Cardiac septum (tissue), 1 donor: ENCODE measurements around the gene RABAC1. TPM values are rescaled to one million over a fixed set of nuclear protein-coding genes. Genes with fewer than 3 reads are reported as not detected.
"Not testable (repeated sequence)": the region's sequence is repeated elsewhere in the genome, so short reads cannot be mapped to it uniquely, and the experiment has no call there.

Experiments used
- DNase-seq: peaks from one replicate; pipeline ENCODE4 v3.0.0-alpha.2; 2020; ENCODE audit warnings: low spot score
- intact Hi-C: fragments of 100-400 bp; cut with DNase I; formaldehyde crosslinking; loops from one replicate; pipeline ENCODE4 v1.14.0; 2022
- total RNA-seq: library from RNA; stranded (reverse); fragmentation: NEBNext Ultra II Directional; extraction: Animal tissue kit (Norgen Biotek cat#: 25700); gene quantifications from one replicate; pipeline ENCODE4 v1.2.1, GENCODE V29; 2021
- donor health status: DM: no; HTN: no; CAD: no.

The RABAC1 gene
- total RNA-seq, 1 donor from 2014 or later: 92.0 TPM

DNA sequence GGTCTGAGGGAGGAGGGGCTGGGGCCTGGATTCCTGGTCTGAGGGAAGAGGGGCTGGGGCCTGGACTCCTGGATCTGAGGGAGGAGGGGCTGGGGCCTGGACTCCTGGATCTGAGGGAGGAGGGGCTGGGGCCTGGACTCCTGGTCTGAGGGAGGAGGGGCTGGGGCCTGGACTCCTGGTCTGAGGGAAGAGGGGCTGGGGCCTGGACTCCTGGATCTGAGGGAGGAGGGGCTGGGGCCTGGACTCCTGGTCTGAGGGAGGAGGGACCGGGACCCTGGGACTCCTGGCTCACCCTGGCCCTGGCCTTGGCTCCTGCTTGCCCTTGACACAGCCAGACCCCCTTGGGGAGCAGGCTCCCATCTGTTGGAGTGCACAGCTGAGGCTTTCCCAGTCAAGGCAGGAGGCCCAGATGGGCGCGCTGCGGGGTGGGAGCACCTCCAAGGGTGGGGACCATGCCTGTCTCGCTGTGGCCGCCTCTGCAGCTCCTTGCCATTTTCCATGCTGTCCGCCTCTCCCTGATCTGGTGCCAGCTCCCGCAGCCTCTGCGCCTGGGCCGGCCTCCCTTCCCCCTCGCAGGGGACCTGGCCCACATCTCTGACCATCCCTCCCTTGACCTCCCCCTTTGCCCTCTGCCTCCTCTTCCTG lies 32.9 kb upstream of the RABAC1 start:
- intact Hi-C loops: loop anchor here (2.0 kb wide), 1 partner anchor 33 kb away; no protein-coding TSS in a partner anchor
- DNase-seq: not testable (repeated sequence)

DNA sequence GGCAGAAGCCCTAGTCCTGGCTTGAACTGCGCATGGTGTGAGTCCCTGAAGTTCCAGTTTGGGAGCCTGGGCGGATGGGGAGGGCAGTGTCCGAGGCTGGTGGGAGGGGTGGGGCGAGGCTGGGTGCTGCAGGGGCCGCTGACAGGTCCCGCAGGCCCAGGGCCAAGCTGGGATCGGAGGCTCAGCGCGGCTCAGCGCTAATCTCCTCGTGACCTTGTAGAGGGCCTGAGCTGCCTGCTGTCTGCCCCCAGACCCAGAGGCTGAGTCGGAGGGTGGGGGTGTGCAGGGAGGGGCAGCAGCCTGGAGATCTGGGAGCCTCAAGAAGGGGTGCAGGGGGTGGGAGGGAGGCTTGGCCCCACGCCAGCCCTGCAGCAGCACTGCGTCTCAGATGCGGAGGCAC lies 31.9 kb upstream of the RABAC1 start:
- intact Hi-C loops: no loop called here
- no peak for DNase-seq

DNA sequence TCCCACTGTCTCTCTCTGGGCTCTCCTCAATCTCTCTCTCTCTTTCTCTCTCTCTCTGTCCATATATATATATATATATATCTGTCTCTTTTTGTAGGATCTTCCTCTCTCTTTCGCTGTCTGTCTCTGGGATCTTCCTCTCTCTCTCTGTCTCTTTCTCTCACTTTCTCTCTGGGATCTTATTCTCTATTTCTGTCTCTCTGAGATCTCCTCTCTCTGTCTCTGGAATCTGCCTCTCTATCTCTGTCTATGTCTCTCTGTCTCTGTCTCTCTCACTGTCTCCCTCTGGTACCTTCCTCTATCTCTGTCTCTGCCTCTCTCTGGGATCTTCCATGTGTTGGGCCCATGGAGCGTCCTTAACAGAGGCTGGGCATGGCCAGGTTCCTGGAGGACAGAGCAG lies 31.5 kb upstream of the RABAC1 start:
- intact Hi-C loops: no loop called here
- DNase-seq: no peak

DNA sequence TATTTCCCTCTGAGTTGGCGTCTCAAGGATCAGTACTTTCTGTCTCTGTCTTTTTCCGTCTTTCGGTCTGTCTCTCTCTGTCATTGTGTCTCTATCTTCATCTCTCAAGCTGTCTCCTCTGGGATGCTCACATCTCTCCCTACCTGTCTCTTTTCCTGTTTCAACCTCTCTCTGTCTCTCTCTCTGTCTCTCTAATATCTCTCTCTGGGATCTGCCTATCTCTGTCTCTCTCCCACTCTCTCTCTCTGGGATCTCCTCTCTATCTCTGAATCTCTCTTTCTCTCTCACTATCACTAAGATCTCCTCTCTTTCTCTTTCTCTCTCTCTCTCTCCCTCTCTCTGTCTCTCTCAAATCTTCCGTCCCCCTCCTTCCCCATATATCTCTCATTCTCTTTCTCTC lies 30.9 kb upstream of the RABAC1 start:
- intact Hi-C loops: no loop called here
- no peak for DNase-seq

DNA sequence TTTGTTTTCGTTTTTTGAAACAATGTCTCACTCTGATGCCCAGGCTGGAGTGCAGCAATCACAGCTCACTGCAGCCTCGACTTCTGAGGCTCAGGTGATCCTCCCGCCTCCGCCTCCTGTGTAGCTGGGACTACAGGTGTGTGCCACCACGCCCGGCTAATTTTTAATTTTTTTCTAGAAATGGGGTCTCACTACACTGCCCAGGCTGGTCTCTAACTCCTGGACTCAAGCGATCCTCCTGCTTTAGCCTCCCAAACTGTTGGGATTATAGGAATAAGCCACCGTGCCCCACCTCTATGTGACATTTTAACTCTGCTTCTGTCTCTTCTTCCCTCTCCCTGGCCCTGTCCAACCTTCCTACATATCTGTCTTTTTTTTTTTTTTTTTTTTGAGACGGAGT lies 29.8 kb upstream of the RABAC1 start:
- no peak for DNase-seq
- intact Hi-C loops: no loop called here

DNA sequence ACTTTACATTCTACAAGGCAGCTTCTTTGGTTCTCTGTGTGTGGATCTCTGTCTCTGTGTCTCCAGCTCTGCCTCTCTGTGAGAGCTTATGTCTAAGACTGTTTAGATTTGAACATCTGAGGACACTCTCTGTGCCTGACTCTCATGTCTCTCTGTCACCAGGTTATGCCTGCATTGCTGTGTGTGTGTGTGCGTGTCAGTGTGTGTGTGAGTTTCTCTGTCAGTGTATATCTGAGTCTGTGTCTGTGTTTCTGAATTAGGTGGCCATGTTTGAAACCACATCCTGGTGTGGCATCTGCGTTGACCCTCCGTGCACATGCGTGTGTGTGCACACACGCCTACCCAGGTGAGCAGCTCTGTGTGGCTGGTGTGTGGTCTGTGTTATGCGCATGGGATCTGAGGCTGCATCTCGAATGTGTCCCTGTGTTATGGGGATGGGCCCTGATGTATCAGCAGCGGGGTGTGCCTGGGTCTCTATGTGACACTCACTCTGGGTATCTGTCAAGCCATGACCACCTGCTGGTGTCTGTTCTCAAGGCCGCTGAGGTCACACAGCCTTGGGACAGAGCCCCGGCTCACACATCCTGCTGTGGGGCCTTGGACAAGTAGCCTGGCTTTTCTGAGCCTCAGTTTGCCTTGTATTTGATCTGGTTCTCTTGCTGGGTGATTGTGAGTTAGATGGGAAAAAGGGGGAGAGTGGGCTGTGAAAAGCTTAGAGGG lies 28.2 kb upstream of the RABAC1 start:
- DNase-seq: no peak
- intact Hi-C loops: no loop called here

DNA sequence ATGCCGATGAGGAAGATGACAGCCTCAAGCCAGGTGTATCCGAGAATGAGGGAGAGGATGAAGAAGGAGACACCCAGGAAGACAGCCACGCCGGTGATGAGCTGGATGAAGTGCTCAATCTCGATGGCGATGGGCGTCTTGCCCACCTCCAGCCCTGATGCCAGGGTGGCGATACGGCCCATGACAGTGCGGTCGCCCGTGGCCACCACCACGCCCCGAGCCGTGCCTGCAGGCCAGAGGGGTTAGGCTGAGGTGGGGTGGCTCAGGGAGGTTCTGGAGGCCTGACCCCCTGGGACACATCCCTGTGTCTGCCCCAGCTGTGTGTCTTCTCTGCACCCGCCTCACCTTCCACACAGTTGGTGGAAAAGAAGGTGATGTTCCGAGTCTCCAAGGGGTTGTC lies 25.8 kb upstream of the RABAC1 start:
- intact Hi-C loops: no loop called here
- no peak for DNase-seq

DNA sequence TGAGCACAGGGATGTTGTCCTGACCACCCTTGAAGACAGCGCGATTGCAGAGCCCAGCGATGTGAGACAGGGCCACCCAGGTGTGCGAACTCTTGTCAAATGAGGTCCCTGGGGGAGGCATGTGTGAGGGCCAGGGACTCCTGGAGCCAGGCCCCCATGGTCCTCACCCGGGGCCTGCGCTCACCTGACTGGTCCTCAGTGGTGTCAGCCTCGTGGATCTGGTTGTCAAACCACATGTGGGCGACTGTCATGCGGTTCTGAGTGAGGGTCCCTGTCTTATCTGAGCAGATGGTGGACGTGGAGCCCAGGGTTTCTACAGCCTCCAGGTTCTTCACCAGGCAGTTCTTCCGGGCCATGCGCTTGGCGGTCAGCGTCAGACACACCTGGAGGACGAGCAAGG lies 22.6 kb upstream of the RABAC1 start:
- no peak for DNase-seq

DNA sequence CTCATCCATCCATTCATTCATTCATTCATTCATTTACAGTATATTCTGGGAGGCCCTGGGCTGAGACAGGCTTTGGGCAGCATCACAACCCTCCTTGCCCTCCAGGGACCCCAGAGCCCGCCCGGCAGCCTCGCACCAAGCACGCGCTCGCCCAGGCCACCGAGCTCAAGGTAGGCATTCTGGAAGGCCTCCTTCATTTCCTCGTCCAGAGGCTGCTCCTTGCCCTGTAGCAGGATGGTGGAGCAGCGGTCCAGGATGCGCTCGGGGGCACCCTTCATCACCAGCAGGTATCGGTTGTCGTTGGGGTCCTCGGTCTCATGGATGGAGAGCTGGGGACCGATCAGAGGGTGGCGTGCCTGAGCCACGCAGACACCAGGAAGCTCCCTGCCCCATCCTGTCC lies 19.3 kb upstream of the RABAC1 start:
- DNase-seq: no peak
- intact Hi-C loops: no loop called here

More for the DNA sequence above, 22.6 kb upstream of the RABAC1 start:
- intact Hi-C loops: no loop called here

DNA sequence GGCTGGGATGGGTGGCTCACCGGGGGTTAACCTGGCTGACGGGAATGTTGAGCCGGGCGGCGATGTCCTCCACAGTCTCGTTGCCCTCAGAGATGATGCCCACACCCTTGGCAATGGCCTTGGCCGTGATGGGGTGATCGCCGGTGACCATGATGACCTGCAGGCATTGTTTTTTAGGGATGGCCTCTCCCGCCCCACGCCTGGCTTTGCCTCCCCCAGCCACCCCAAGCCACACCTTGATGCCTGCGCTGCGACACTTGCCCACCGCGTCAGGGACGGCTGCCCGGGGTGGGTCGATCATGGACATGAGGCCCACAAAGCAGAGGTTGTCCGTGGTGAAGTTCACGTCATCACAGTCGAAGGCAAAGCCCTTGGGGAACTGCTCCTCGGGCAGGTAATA lies 18.8 kb upstream of the RABAC1 start:
- intact Hi-C loops: no loop called here
- no peak for DNase-seq

DNA sequence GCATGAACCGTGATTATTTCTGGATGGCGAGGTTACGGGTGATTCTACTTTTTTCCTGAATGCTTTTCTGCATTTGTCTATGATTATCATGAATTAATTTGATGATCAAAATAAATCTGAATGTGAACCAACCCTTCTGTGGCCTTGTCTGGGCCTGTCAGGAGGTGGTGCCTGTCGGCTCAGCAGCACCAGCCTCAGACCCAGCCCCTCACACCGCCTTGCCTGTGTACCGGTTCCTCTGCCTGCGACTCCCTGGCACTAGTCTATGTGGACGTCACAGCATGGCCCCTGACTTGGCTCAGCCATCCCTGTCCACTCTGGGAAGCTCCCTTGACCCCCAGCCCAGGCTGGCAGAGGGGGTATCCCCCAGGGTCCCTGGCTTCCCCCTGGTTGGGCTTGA lies 15.5 kb upstream of the RABAC1 start:
- DNase-seq: no peak
- intact Hi-C loops: no loop called here

DNA sequence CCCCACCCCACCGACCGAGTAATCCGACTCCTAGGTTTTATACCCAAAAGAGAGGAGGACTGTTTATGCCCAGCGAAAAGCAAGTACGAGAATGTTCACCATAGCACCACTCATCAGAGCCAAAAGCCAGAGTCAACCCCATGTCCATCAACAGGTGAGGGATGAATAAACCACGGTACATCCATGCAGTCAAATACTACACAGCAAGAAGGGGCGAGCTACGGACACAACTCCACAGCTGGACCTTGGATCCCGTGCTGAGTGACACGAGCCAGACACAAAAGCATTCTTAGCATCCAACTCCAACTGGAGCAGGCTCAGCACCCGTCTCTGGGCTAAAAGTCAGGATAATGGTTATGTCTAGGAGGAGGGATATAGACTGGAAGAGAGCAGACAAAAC lies 12.2 kb upstream of the RABAC1 start:
- intact Hi-C loops: no loop called here

DNA sequence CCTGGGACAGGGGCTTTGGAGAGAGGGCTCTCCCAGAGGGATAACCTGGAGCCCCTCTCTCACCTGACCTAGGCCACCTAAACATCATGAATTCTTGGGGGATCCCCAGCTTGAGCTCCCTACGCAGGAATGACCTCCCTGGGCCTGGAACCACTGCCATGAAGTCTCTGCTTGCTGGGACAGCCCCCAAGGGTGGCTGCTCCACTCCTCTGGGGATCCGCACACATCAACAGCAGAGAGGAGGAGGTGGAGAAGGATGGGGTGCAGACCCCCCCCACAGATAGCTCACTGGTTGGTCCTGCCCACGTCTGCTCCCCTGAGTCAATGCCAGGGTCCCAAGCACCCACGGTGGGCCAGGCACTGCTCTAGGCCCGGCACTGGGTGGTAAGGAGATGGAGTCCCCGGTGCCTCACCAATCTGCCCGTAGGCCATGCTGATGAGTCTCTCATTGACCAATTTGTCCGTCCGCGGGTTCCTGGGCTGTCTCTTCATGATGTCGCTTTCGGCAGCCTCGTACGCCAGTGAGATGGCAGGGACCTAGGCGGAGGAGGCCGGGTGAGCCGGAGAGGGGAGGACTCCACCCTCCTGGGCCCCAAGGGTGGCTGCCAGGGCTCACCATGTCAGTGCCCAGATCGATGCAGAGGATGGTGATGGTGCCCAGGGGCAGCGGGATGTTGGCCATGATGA lies 10.8 kb upstream of the RABAC1 start:
- intact Hi-C loops: no loop called here
- no peak for DNase-seq

More for the DNA sequence above, 12.2 kb upstream of the RABAC1 start:
- no peak for DNase-seq

DNA sequence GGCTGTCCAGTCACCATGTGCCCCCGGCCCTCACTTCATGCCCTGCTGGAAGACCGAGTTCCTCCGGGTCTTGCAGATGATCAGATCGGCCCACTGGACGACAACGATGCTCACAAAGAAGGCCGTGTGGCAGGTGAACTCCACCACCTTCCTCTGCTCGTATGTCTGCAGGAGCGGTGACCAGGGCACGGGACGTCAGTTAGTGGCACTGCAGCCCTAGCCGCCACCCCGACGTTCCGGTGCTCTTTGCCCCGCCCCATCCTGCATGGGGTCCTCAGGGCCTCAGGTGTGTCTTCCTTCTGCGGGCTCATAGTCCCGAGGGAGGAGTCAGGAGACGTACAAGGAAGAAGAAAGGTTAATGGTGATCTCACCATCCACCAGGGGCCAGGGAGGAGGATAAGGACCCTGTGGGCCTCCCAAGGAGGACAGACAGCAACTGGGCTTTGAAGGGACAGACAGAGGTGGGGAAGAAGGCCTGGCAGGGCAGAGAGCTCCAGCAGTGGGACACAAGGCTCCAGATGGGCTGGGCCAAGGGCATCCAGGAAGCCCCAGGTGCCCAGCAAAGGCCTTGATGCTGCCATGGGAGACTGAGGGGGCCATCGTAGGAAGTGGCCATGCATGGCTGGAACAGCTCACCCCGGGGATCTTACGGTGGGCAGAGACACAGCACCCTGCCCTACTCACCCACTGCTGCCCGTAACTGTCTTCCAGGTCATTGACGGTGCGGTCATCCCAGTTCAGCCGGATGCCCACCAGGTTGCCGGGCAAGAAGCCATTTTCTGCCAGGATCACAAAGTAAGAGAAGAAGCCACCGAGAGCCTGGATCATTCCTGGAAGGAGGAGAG lies 9.9 kb upstream of the RABAC1 start:
- intact Hi-C loops: no loop called here

DNA sequence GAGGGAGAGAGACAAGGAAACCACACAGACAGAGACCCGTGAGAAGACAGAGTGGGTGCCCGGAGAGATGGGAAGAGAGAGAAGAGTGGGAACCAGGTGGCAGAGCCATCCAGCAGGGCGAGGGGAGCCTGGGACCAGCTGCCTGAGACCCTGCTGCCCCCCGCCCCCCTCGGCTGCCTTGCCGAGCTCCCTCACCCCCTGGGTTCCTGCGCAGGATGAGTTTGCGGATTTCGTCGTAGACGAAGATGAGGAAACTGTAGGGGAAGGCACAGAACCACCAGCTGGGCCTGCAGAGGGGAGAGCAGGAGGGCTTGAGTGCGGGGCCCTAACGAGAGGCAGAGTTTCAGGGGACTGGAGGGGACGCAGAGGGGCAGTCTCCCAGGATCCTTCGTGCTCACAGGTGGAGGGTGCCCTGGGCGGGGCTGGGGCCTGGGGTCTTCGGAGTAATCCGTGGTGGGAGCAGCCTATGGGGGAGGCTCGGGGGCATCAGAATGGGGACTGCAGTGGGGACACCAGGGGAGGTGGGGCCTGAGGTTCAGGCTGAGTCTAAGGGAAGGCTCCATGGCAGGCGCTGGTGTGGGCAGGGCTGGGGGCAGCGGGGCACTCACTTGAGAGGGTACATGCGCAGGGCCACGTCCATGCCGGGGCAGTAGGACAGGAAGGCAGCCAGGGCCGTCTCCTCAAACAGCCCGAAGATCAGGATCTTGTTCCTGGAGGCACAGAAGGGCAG lies 8.1 kb upstream of the RABAC1 start:
- peak; percentile 84 for DNase-seq

More for the DNA sequence above, 9.9 kb upstream of the RABAC1 start:
- no peak for DNase-seq

DNA sequence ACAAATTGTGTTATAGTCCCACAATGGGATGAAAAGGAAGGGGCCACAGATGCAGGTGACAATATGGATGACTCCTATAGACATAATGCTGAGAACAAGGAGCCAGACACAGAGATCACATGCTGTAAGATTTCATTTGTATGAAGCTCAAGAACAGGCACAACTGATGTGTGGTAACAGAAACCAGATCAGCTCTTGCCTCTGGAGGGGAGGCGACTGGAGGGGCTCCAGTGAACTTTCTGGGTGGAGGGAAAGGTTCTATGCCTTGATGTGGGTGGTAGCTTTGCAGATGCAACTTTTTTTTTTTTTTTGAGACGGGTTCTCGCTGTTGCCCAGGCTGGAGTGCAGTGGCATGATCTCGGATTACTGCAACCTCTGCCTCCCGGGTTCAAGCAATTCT lies 6.0 kb upstream of the RABAC1 start:
- intact Hi-C loops: no loop called here
- DNase-seq: no peak

More for the DNA sequence above, 8.1 kb upstream of the RABAC1 start:
- intact Hi-C loops: no loop called here

DNA sequence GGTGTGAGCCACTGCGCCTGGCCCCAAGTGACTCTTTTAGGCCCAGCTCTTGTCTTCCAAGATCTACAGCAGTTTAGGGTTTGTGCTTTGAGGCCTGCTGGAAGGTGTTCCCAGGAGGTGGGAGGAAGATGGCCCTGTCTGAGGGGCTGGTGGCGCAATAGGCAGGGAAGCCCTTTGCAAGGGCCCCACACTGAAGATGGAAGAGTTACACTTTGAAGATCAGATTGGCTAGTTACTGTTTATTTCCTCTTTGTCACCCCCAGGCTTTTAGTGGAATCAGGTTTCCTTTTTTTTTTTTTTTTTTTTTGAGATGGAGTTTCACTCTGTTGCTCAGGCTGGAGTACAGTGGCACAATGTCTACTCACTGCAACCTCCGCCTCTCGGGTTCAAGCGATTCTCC lies 1.9 kb upstream of the RABAC1 start:
- DNase-seq: no peak
- intact Hi-C loops: no loop called here

DNA sequence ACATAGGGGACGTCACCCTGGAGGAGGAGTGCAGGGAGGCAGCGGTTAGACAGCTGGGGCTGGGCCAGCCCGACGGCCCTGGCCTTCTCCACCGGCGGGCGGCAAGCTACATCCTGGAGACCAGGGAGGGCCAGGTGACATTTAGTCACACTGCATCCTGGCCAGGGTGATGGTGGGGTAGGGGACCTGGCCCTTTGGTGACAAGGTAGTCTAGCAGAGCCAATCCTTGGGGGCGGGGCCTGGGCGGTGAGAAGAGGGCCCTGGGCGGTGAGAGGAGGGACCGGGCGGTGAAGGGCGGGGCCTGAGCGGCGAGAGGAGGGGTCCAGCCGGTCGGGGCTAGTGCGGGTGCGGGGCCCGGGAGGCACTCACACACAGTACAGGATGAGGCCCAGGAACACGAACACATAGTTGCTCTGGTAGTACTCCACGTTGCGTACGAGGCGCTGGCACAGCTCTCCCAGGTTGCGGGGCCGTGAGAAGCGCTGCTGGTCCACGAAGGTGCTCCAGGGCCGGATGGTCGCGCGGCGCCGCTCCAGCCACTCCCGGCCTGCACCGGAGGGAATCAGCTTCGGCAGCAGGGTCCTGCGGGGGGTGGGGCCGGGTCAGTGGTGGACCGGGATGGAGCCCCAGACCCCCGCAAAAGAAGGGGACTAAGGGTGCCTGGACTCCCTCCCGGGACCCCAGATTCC lies 610 bp downstream of the RABAC1 start:
- intact Hi-C loops: loop anchor here (5.0 kb wide), 2 partner anchors 76 to 101 kb away; partner anchors contain the start of gene ARHGEF1

More for the DNA sequence above, 610 bp downstream of the RABAC1 start:
- DNase-seq: peak; percentile 94
